WI38 (cell line): ENCODE measurements around the gene PEX3.

ENCODE experiments used
- H3K4me3 ChIP-seq: 2 replicates; pipeline ENCODE4 v1.5.1; 2011; ENCODE audit warnings: low read depth, mild to moderate bottlenecking, control low read depth, low read length
- TF ChIP-seq, protein P1 (sequence below): IDR thresholded peaks from 2 replicates; pipeline ENCODE4 v1.5.1; 2012; ENCODE audit warnings: low read depth, mild to moderate bottlenecking, control low read depth, low read length

PEX3 gene

DNA sequence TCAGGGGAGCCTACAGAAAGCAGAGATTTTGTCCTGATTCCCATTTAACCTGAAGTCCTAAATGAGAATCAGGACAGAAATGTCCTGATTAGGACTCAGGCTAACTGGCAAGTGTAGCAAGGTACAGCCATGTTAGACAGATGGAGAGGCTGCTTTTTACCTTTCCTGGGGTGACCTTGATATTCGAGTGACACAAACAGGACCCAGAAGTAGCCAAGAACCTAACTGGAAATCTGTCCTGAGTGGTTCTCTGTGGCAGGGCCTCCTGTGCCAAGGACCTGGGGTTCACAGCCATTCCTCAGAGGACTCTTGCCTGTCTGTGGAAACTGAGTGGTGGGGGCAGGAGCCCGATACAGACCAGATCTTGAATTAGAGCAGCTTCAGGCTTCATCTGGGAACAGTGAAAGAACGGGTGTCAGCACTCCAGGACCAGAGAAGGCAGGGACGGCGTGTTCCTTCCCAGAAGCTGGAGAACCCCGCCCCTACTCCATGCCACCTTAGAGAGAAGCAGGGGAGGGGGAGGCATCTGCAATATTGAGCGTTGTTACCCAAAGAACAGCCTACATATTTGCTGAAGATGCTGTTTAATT lies 65.3 kb downstream of the PEX3 start:
- TF ChIP-seq, protein P1, sequence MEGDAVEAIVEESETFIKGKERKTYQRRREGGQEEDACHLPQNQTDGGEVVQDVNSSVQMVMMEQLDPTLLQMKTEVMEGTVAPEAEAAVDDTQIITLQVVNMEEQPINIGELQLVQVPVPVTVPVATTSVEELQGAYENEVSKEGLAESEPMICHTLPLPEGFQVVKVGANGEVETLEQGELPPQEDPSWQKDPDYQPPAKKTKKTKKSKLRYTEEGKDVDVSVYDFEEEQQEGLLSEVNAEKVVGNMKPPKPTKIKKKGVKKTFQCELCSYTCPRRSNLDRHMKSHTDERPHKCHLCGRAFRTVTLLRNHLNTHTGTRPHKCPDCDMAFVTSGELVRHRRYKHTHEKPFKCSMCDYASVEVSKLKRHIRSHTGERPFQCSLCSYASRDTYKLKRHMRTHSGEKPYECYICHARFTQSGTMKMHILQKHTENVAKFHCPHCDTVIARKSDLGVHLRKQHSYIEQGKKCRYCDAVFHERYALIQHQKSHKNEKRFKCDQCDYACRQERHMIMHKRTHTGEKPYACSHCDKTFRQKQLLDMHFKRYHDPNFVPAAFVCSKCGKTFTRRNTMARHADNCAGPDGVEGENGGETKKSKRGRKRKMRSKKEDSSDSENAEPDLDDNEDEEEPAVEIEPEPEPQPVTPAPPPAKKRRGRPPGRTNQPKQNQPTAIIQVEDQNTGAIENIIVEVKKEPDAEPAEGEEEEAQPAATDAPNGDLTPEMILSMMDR, result no peak
- H3K4me3 ChIP-seq, result no peak overlapping the region

DNA sequence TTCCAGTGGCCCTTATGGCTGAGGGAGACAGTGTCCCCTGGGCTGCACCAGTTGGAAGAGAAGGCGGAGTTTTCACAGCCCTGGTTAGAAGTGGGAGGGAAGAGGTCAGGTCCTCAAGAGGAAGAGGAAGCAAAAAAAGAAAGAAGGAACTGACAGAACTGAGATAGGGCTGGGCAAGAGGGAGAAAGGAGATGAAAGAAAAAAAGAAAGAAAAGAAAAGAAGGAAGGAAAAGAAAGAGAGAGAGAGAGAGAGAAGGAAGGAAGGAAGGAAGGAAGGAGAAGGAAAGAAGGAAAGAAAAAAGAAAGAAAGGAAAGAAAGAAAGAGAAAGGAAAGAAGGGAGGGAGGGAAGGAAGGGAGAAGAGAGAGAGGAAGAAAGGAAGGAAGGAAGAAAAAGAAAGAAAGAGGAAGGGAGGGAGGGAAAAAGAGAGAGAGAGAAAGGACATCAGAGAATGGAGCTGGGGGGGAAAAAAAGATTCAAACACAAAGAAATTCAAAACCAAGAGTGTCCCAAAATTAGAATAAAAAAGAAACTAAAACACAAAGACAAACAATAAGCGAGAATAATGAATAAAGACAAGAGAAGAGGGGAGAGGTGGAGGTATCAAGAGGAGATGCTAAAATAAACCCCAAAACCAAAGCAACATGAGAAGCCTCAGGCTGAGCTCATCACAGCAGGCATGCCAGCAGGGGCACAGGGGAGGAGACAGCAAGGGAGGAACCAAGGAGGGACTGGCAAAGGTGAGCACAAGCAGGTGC lies 66.3 kb downstream of the PEX3 start:
- TF ChIP-seq, protein P1, result no peak
- no peak overlapping the region for H3K4me3 ChIP-seq

DNA sequence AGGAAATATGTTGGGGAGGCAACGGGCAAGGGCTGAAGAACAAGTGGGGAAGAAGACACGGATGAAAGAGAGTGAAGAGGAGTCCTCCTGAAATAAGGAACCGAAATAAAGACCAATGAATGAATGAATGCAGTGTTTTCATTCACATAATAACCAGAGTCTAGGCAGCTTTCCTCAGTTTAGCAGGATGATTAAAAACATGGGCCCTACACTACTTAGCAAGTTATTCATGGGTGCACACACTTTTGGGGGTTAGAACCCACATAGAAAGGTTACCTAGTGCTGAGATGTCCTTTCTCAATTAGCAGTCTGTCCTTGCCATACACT lies 66.8 kb downstream of the PEX3 start:
- TF ChIP-seq, protein P1, result no peak
- H3K4me3 ChIP-seq, result no peak overlapping the region

DNA sequence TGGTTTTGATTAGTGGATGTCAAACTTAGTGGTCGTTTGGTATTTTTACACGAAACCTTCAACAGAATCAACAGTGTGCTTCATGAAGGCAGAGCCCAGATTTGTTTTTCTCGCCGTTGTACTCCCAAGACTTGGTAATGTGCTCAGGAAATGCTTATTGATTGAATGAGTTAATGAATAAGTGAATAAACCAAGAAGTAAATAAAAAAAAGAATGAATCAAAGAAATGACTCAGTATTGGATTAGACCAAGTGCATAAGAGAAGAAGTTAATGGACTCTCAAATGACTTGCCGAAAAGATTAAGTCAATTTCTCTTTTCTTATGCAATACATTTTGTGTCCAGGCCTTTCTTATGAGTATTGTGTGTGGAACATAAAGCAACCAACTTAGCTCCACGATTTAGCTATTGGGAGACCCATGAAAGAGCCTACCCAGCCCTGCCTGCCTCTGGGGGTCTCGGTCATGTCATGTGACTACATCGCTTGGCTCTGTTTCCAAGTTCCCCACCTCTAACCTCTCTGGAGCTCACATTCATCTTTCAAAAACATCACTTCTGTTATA lies 71.5 kb downstream of the PEX3 start:
- TF ChIP-seq, protein P1, result no peak
- H3K4me3 ChIP-seq, result no peak overlapping the region

DNA sequence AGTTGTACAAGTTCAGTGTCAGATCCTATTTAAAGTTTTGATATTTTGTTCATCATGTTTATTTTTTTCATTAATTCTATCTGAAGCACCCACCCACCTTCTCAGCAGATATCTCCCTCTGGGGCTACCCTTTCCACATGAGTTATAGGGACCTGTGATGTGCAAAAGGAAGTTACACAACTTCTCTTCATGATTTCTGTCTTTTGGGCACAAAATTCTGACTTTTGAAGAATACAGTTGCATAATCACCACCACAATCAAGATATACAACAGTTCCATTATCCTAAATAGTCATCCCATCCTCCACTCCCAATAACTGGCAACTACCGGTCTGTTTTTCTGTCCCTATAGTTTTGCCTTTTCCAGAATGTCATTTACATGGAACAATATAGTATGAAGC lies 74.8 kb downstream of the PEX3 start:
- TF ChIP-seq, protein P1, result no peak
- no peak overlapping the region for H3K4me3 ChIP-seq

DNA sequence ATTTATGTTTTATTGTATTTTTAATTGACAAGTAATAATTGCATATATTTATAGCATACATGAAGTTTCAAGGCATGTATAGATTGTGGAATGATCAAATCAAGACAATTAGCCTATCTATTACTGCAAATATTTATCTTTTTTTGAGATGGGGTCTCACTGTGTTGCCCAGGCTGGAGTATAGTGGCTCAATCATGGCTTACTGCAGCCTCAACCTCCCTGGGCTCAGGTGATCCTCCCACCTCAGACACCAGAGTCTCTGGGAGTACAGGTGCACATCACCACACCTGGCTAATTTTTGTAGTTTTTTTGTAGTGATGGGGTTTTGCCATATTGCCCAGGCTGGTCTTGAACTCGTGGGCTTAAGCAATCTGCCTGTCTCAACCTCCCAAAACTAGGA lies 77.1 kb downstream of the PEX3 start:
- TF ChIP-seq, protein P1, result no peak
- H3K4me3 ChIP-seq, result no peak overlapping the region

DNA sequence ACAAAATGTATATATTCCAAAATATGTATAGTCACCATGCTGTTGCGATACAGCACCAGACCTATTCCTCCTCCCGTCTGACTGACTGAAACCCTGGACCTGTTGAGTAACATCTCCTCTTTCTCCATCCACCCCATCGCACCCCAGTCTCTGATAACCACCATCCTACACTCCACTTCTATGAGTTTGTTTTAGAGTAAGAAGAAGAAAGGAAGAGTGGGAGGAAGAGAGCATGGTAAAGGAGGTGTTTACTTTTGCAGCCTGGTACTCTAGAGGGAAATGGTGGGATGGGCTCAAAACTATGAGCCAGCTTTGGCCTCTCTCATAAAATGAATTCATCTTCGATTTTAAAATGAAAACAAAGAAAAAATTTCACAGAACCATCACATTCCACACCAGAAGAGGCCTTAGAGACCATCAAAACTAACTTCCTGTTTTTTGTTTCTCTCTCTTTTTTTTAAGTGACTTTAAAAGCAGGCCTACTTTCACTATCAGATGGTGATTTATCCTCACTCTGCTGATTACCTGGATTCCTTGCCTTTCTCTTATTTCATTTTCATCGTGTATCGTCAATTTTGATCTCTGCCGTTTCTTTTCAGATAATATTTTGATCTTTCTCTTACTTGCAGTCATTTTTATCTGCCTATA lies 77.7 kb downstream of the PEX3 start:
- TF ChIP-seq, protein P1, result no peak
- no peak overlapping the region for H3K4me3 ChIP-seq
